K562 (cell line): ENCODE results near the gene OVOL2. TPM values are rescaled to one million over a fixed set of nuclear protein-coding genes. Genes with fewer than 3 reads are reported as not detected.

Source experiments
- ATAC-seq: fragments of 200-7000 bp; cut with Tn5 transposase; 3 replicates; pipeline ENCODE4 v1.9.1; 2020; ENCODE audit warnings: moderate library complexity
- BruUV-seq: library from RNA; stranded (reverse); fragments of 400-500 nt; replicated peaks from 2 replicates; lab custom pipeline; 2021; lab: Mats Ljungman, UMichigan
- CTCF ChIA-PET: fragments of 300-600 bp; formaldehyde crosslinking; extraction: SDS; loops from one replicate; lab custom pipeline; 2021; ENCODE audit warnings: low intra/inter-chr PET ratio; lab: Yijun Ruan, JAX
- POLR2A ChIA-PET: fragments of 300-600, 350-650 bp; sonication (Branson Sonifier 250); formaldehyde crosslinking; extraction: SDS; loops from one replicate; lab custom pipeline; 2021; ENCODE audit warnings: antibody characterized with exemption, inconsistent platforms; lab: Yijun Ruan, JAX
- DNase-seq, 4 experiments: peaks; one replicate each; pipeline versions ENCODE4 v3.0.0 to v3.0.0-alpha.2; 2011 to 2018; ENCODE audit warnings: low spot score in 3 of 4, mixed read lengths in 3 of 4; ENCODE audit errors: extremely low read depth in 1 of 4
- FAIRE-seq: peaks from 2 replicates; lab custom pipeline; 2011; peaks lifted over from hg19 to GRCh38; lab: Jason Lieb, UNC
- H2AFZ ChIP-seq: 2 replicates; pipeline ENCODE4 v1.6.0; 2011; ENCODE audit warnings: low read depth, low read length, control low read depth, inconsistent platforms
- H3K27ac ChIP-seq: fragments of 200-600 bp; 3 replicates; pipeline ENCODE4 v1.8.0; 2011; ENCODE audit warnings: low read depth, mild to moderate bottlenecking, control low read depth, inconsistent platforms, low read length, moderate library complexity, mixed read lengths; ENCODE audit errors: extremely low read depth
- H3K27me3 ChIP-seq, 2 experiments: fragments of 300-600 bp in 1 of 2; 2 replicates in 1 of 2; 3 replicates in 1 of 2; pipeline versions ENCODE4 v1.6.0 to v1.8.0; 2011; ENCODE audit warnings: inconsistent platforms in 2 of 2, low read length in 2 of 2, mild to moderate bottlenecking in 1 of 2, mixed read lengths in 1 of 2, moderate library complexity in 1 of 2; ENCODE audit not compliant: control insufficient read depth in 2 of 2, insufficient read depth in 2 of 2
- H3K36me3 ChIP-seq: fragments of 300-600 bp; 3 replicates; pipeline ENCODE4 v1.8.0; 2011; ENCODE audit warnings: mild to moderate bottlenecking, low read length, inconsistent platforms; ENCODE audit not compliant: control insufficient read depth, insufficient read depth
- H3K4me1 ChIP-seq, 2 experiments: fragments of 200-600 bp in 1 of 2; replicated peaks in 1 of 2; 2 replicates in 1 of 2; 3 replicates in 1 of 2; pipeline versions ENCODE4 v1.5.1 to v1.8.0; 2011; ENCODE audit warnings: inconsistent platforms in 2 of 2, low read length in 2 of 2, mild to moderate bottlenecking in 1 of 2, mixed read lengths in 1 of 2, moderate library complexity in 1 of 2; ENCODE audit not compliant: control insufficient read depth in 2 of 2, insufficient read depth in 2 of 2
- H3K4me2 ChIP-seq: 2 replicates; pipeline ENCODE4 v1.6.1; 2011; ENCODE audit warnings: low read length, control low read depth, inconsistent platforms, mixed read lengths; ENCODE audit not compliant: insufficient read depth
- H3K4me3 ChIP-seq: fragments of 200-600 bp; sonication (generic), shearing (Covaris generic); 2 replicates; pipeline ENCODE4 v1.5.1; 2016; ENCODE audit warnings: control low read depth, inconsistent platforms
- H3K79me2 ChIP-seq: fragments of 200-600 bp; 3 replicates; pipeline ENCODE4 v1.8.0; 2011; ENCODE audit warnings: low read length, inconsistent platforms; ENCODE audit not compliant: control insufficient read depth, insufficient read depth
- H3K9ac ChIP-seq, 2 experiments: 2 replicates each; pipeline versions ENCODE4 v1.6.0 to v1.6.1; 2011; ENCODE audit warnings: low read depth in 2 of 2, low read length in 2 of 2, control low read depth in 1 of 2, inconsistent platforms in 1 of 2, mild to moderate bottlenecking in 1 of 2, mixed read lengths in 1 of 2; ENCODE audit not compliant: insufficient read depth in 1 of 2
- H3K9me1 ChIP-seq: one replicate; pipeline ENCODE4 v1.6.0; 2011; ENCODE audit warnings: inconsistent platforms, mild to moderate bottlenecking, low read length, moderate library complexity; ENCODE audit not compliant: control insufficient read depth, insufficient read depth
- H3K9me3 ChIP-seq: replicated peaks from 2 replicates; pipeline ENCODE4 v1.5.1; 2011; ENCODE audit warnings: low read depth, low read length, inconsistent platforms; ENCODE audit not compliant: control insufficient read depth, insufficient read depth
- H4K20me1 ChIP-seq: replicated peaks from 2 replicates; pipeline ENCODE4 v1.6.1; 2011; ENCODE audit warnings: low read length, inconsistent platforms, mixed read lengths; ENCODE audit not compliant: control insufficient read depth, insufficient read depth
- CBFB ChIP-seq: sonication (generic); formaldehyde crosslinking; IDR thresholded peaks from 2 replicates; pipeline ENCODE4 v1.4.0; 2020; ENCODE audit warnings: mild to moderate bottlenecking, missing genetic modification reagents
- EP400 ChIP-seq: fragments of 450-650 bp; IDR thresholded peaks from 2 replicates; pipeline ENCODE4 v1.6.1; 2017; ENCODE audit warnings: antibody characterized with exemption, mild to moderate bottlenecking, moderate library complexity
- FOXM1 ChIP-seq, 2 experiments: fragments of 450-650 bp in 1 of 2; sonication (generic) in 1 of 2; formaldehyde crosslinking in 1 of 2; IDR thresholded peaks; 2 replicates each; pipeline versions ENCODE4 v1.6.1 to v1.9.0; 2017 to 2022; ENCODE audit warnings: low read depth in 2 of 2, mild to moderate bottlenecking in 2 of 2, missing genetic modification reagents in 1 of 2, moderate library complexity in 1 of 2
- GTF2A2 ChIP-seq: IDR thresholded peaks from 2 replicates; pipeline ENCODE4 v1.6.1; 2016; ENCODE audit warnings: mild to moderate bottlenecking, missing genetic modification characterization, missing compliant biosample characterization
- MLX ChIP-seq, 2 experiments: fragments of 450-650 bp in 1 of 2; sonication (generic) in 1 of 2; formaldehyde crosslinking; conservative IDR thresholded peaks; 2 replicates each; pipeline versions ENCODE4 v1.4.0 to v1.8.1; 2020 to 2022; ENCODE audit warnings: mild to moderate bottlenecking in 1 of 2, missing genetic modification reagents in 1 of 2
- NR2C2 ChIP-seq, 2 experiments: fragments of 200-800 bp in 1 of 2; sonication (Bioruptor generic) in 1 of 2; sonication (generic) in 1 of 2; formaldehyde crosslinking in 1 of 2; IDR thresholded peaks; 2 replicates each; pipeline versions ENCODE4 v1.6.1 to v1.8.0; 2016 to 2022; ENCODE audit warnings: mild to moderate bottlenecking in 1 of 2, missing compliant biosample characterization in 1 of 2, missing genetic modification characterization in 1 of 2, missing genetic modification reagents in 1 of 2
- TRIM24 ChIP-seq, 2 experiments: fragments of 450-650 bp; IDR thresholded peaks; 2 replicates each; pipeline ENCODE4 v1.6.1; 2016
- ZNF12 ChIP-seq: sonication (generic); formaldehyde crosslinking; IDR thresholded peaks from 2 replicates; pipeline ENCODE4 v1.4.0; 2020; ENCODE audit warnings: mild to moderate bottlenecking, missing genetic modification reagents
- ZNF449 ChIP-seq: fragments of 250-450 bp; sonication (Bioruptor Pico); IDR thresholded peaks from 2 replicates; pipeline ENCODE4 v1.8.0; 2022; ENCODE audit warnings: moderate library complexity, mild to moderate bottlenecking, inconsistent platforms
- ZNF76 ChIP-seq: fragments of 250-450 bp; sonication (Bioruptor Pico); IDR thresholded peaks from 2 replicates; pipeline ENCODE4 v1.4.0; 2020; ENCODE audit warnings: mild to moderate bottlenecking, moderate library complexity, borderline replicate concordance
- WGBS: fragments of 100-300 bp; shearing (Covaris generic); methylation state at CpG from one replicate; pipeline ENCODE4 v1.1.6; 2016; ENCODE audit warnings: low coverage, mixed read lengths; ENCODE audit not compliant: insufficient coverage; ENCODE audit errors: missing lambda C conversion rate; 5-methylcytosine and 5-hydroxymethylcytosine counted together
- in situ Hi-C: fragments of 300-500 bp; cut with MboI; formaldehyde crosslinking; loops from 4 replicates; pipeline ENCODE4 v1.15.0; 2018; ENCODE audit warnings: inconsistent platforms, mixed read lengths
- intact Hi-C: fragments of 100-400 bp; cut with micrococcal nuclease; formaldehyde crosslinking; loops from 2 replicates; pipeline ENCODE4 v1.14.2; 2022
- polyA plus RNA-seq, 8 experiments: library from polyadenylated mRNA; depleted of rRNA in 4 of 8; stranded (reverse) in 5 of 8; unstranded in 3 of 8; fragments of >200 nt; fragmentation: Nextera tagmentation in 2 of 8; fragmentation: Illumina TruSeq in 1 of 8; extraction: Ambion mirVana in 2 of 8; extraction: Trizol in 1 of 8; gene quantifications; 2 replicates each; pipeline versions ENCODE4 v1.2.1 to v1.2.3, GENCODE V29; 2011 to 2014; ENCODE audit warnings: inconsistent platforms in 1 of 8, missing spikeins in 1 of 8
- total RNA-seq, 7 experiments: library from RNA; depleted of rRNA in 6 of 7; stranded (reverse); fragments of >200 nt in 6 of 7; fragmentation: Illumina TruSeq in 2 of 7; extraction: Trizol in 2 of 7; gene quantifications; 2 replicates each; pipeline versions ENCODE4 v1.2.1 to v1.2.3, GENCODE V29; 2011 to 2021; ENCODE audit warnings: low replicate concordance in 1 of 7
- TF ChIP-seq, protein P1 (sequence below): sonication (generic); formaldehyde crosslinking; IDR thresholded peaks from 2 replicates; pipeline ENCODE4 v1.8.0; 2022; ENCODE audit warnings: missing genetic modification reagents, mild to moderate bottlenecking, borderline replicate concordance

Gene OVOL2
- total and polyA plus RNA-seq, 9 of the 15 experiments (the other 6 are each of a cell fraction or from before 2014, with no cell fraction given) = not detected

DNA sequence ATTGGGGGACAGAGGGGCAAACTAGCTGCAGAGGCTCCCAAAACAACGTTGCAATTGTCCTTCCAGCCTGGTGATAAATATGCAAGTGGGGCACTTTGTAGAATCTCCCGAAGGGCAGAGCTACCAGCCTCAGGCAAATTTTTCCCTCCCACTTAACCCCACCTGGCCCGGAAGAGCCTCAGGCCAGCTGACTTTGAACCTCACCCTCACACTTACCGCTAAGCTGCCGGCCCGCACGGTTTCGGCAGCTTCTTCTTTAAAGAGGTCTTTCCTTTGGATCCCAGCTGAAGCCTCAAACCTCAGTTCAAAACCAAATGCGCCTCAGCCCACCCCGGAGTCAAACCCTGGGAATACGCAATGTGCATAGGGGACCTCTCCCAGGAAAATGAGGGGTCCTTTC lies 2.5 kb downstream of the OVOL2 start:
- CTCF ChIA-PET = no interaction called here
- in situ Hi-C loops = no loop called here
- no peak overlapping the region for H3K27ac ChIP-seq
- H3K36me3 ChIP-seq = no peaks in the 10 kb centered on the region
- H3K4me2 ChIP-seq = no peak overlapping the region
- TF ChIP-seq NR2C2 (CRISPR knock-in tag; IDR thresholded peaks at IDR 0.05) (no peak), NR2C2 (tag; IDR thresholded peaks at IDR 0.05) (no peak)
- H3K9me1 ChIP-seq = no peaks in the 10 kb centered on the region
- peaks cover 16 to 43% of the 10 kb centered on the region in 2 experiments for H3K27me3 ChIP-seq
- no peak for DNase-seq
- no peak overlapping the region for H2AFZ ChIP-seq
- no peak for ATAC-seq
- no peaks in the 10 kb centered on the region for H4K20me1 ChIP-seq
- no peaks in the 10 kb centered on the region for H3K79me2 ChIP-seq
- intact Hi-C loops = no loop called here
- H3K4me1 ChIP-seq = peaks cover 0 to 26% of the 10 kb centered on the region in 2 experiments; a peak in 2 of 5 replicates
- 3% methylated on average over 3 of the region's 11 CpGs for WGBS
- no peak overlapping the region for H3K4me3 ChIP-seq
- POLR2A ChIA-PET = no interaction called here
- H3K9ac ChIP-seq = no peak overlapping the region
- H3K9me3 ChIP-seq = no peaks in the 10 kb centered on the region
- FAIRE-seq = no peak
- no TSS peak for BruUV-seq

DNA sequence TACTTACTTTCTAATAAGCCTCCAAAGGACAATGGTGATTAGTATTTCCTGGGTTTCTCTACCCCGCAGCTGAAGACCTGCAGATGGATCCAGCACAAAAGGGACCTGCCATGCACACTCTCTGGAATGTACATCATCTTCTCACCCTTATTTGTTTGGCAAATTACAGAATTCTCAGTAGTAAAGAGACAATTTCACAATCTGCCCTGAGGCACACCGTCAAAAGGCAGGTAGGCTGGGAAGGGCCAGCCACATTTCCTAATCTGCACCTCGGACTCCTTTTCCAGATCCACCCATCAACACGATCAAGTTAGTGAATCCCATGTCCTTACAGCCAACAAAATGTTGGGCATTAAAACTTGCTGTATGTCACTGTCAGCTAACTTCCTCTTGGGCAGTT lies 4.9 kb downstream of the OVOL2 start:
- Histone ChIP-seq H3K27ac (no peak overlapping the region), H3K4me3 (no peak overlapping the region), H3K9ac (no peak overlapping the region), H4K20me1 (no peaks in the 10 kb centered on the region), H3K4me2 (no peak overlapping the region), H3K9me1 (no peaks in the 10 kb centered on the region), H3K9me3 (no peaks in the 10 kb centered on the region), H3K27me3 (peaks cover 17 to 39% of the 10 kb centered on the region in 2 experiments), H3K79me2 (no peaks in the 10 kb centered on the region), H3K4me1 (peaks cover 0 to 19% of the 10 kb centered on the region in 2 experiments; a peak in 2 of 5 replicates), H3K36me3 (no peaks in the 10 kb centered on the region), H2AFZ (no peak overlapping the region)
- TF ChIP-seq ZNF76 (CRISPR knock-in tag) (no peak), FOXM1 (IDR thresholded peaks at IDR 0.05; ENCODE audit: low read depth) (no peak), FOXM1 (CRISPR knock-in tag; IDR thresholded peaks at IDR 0.05; ENCODE audit: low read depth) (no peak), MLX (CRISPR knock-in tag; conservative IDR thresholded peaks at IDR 0.05) (no peak), TRIM24 (IDR thresholded peaks at IDR 0.05) (no peak), GTF2A2 (tag) (no peak), ZNF449 (CRISPR knock-in tag) (no peak), CBFB (CRISPR knock-in tag) (no peak), ZNF12 (CRISPR knock-in tag) (no peak), EP400 (no peak)
- TF ChIP-seq, protein P1, sequence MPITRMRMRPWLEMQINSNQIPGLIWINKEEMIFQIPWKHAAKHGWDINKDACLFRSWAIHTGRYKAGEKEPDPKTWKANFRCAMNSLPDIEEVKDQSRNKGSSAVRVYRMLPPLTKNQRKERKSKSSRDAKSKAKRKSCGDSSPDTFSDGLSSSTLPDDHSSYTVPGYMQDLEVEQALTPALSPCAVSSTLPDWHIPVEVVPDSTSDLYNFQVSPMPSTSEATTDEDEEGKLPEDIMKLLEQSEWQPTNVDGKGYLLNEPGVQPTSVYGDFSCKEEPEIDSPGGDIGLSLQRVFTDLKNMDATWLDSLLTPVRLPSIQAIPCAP (CRISPR knock-in tag) = no peak
- in situ Hi-C loops = no loop called here
- 0% methylated on average over 4 of the region's 4 CpGs for WGBS
- FAIRE-seq (no peak), DNase-seq (no peak), ATAC-seq (no peak)
- ChIA-PET CTCF (no interaction called here), POLR2A (interaction anchor here (0.8 kb wide), 1 partner anchor 8 kb away, joined by 3 read pairs; no protein-coding TSS in a partner anchor)
- BruUV-seq = no TSS peak
- intact Hi-C loops = no loop called here
